GM12892 (cell line): Measurements from ENCODE around the gene UGT1A3.

Experiments used
- POLR2AphosphoS5 ChIP-seq: IDR thresholded peaks from 2 replicates; pipeline ENCODE4 v1.6.1; 2011; ENCODE audit warnings: low read depth, low read length, control low read depth
- TAF1 ChIP-seq: IDR thresholded peaks from 2 replicates; pipeline ENCODE4 v1.6.1; 2011; ENCODE audit warnings: low read depth, mild to moderate bottlenecking, control low read depth, low read length, borderline replicate concordance

DNA sequence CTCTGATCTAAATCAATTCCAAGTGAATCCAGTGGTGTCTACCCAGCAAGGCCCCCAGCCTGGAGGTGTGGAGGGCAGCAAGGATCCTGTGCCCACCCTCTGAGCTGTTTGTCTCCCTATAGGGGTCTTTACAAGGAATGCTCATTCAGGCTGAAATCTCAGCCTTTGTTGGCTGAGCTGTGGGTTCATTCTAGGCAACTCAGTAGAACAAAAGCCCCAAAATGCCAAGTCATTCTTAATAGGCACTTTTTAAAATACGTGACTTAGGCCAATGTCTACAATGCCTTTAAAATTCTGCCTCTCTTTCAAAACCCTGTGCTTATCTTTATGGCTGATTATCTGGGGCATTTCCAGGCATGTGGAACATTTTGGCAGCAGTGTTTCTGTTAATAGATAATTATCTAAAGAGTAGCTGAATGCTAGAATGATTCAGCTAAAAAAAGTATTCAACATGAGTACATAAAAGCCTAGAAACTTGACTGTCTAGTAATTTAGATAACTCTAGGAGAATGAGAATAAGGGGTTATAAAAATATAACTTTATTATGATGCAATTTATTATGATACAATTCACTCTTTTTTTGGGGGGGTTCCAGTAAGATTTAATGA lies 28.7 kb upstream of the UGT1A3 start:
- TF ChIP-seq POLR2AphosphoS5 (no peak), TAF1 (no peak)
